Activated T-helper 1 cell treated with anti-CD3 and anti-CD28 coated beads, Interleukin-12 subunit alpha, Interleukin-12 subunit beta, Interleukin-2, Interleukin-4 antibody, amounts not matched to agents 30 ng/mL and 10 ng/mL and 1 ng/mL, durations not matched to agents 14 hours and 24 hours and 36 hours (primary cell): ENCODE results near the gene ATP1B1. TPM values are rescaled to one million over a fixed set of nuclear protein-coding genes. Genes with fewer than 3 reads are reported as not detected.

Experiments used
- DNase-seq: peaks from one replicate; pipeline ENCODE4 v3.0.0; 2021; ENCODE audit warnings: low spot score
- H3K27ac Mint-ChIP-seq: one replicate; pipeline ENCODE4 v1.8.0; 2021; ENCODE audit warnings: mild to moderate bottlenecking, mixed read lengths
- H3K27me3 Mint-ChIP-seq: one replicate; pipeline ENCODE4 v1.8.0; 2022; ENCODE audit warnings: mild to moderate bottlenecking, moderate library complexity, mixed read lengths; ENCODE audit not compliant: insufficient read depth
- H3K36me3 Mint-ChIP-seq: one replicate; pipeline ENCODE4 v1.8.0; 2021; ENCODE audit warnings: low read depth, mixed read lengths
- H3K4me1 Mint-ChIP-seq: one replicate; pipeline ENCODE4 v1.8.0; 2021; ENCODE audit warnings: low read depth, mixed read lengths
- H3K4me3 Mint-ChIP-seq: one replicate; pipeline ENCODE4 v1.8.0; 2021; ENCODE audit warnings: mild to moderate bottlenecking, moderate library complexity, mixed read lengths
- H3K9me3 Mint-ChIP-seq: one replicate; pipeline ENCODE4 v1.8.0; 2021; ENCODE audit warnings: mixed read lengths
- intact Hi-C: fragments of 100-400 bp; cut with micrococcal nuclease; formaldehyde crosslinking; loops from one replicate; pipeline ENCODE4 v1.15.1; 2024
- total RNA-seq: library from RNA; stranded (reverse); gene quantifications from 2 replicates; pipeline ENCODE4 v1.2.3, GENCODE V29; 2022

Gene ATP1B1
- total RNA-seq, 1 donor from 2014 or later, result 12.3 TPM

- H3K36me3 Mint-ChIP-seq, result peaks cover 6% of the 10 kb centered on the region
- H3K4me1 Mint-ChIP-seq, result peaks cover 20% of the 10 kb centered on the region
- intact Hi-C loops, result no loop called here
- DNase-seq, result no peak
- H3K27me3 Mint-ChIP-seq, result peaks cover 5% of the 10 kb centered on the region
- H3K4me3 Mint-ChIP-seq, result no peak overlapping the region
- no peak overlapping the region for H3K27ac Mint-ChIP-seq
- no peaks in the 10 kb centered on the region for H3K9me3 Mint-ChIP-seq
Measured at GRCh38 chr1:169142129-169142528, 35.6 kb downstream of the ATP1B1 start.

GRCh38 chr1:169143346-169143745, 36.9 kb downstream of the ATP1B1 start:
- peaks cover 6% of the 10 kb centered on the region for H3K36me3 Mint-ChIP-seq
- H3K4me1 Mint-ChIP-seq, result peaks cover 20% of the 10 kb centered on the region
- intact Hi-C loops, result no loop called here
- H3K27me3 Mint-ChIP-seq, result peaks cover 5% of the 10 kb centered on the region
- H3K9me3 Mint-ChIP-seq, result no peaks in the 10 kb centered on the region
- no peak for DNase-seq
- H3K4me3 Mint-ChIP-seq, result no peak overlapping the region
- H3K27ac Mint-ChIP-seq, result no peak overlapping the region

GRCh38 chr1:169143984-169144383, 37.5 kb downstream of the ATP1B1 start:
- H3K4me3 Mint-ChIP-seq, result no peak overlapping the region
- no peak for DNase-seq
- peaks cover 2% of the 10 kb centered on the region for H3K36me3 Mint-ChIP-seq
- intact Hi-C loops, result no loop called here
- H3K27ac Mint-ChIP-seq, result no peak overlapping the region
- peaks cover 5% of the 10 kb centered on the region for H3K27me3 Mint-ChIP-seq
- no peaks in the 10 kb centered on the region for H3K9me3 Mint-ChIP-seq
- H3K4me1 Mint-ChIP-seq, result peaks cover 14% of the 10 kb centered on the region

GRCh38 chr1:169144941-169145626, 38.6 kb downstream of the ATP1B1 start:
- intact Hi-C loops, result no loop called here
- peaks cover 5% of the 10 kb centered on the region for H3K27me3 Mint-ChIP-seq
- H3K4me1 Mint-ChIP-seq, result peaks cover 6% of the 10 kb centered on the region
- no peaks in the 10 kb centered on the region for H3K9me3 Mint-ChIP-seq
- no peak overlapping the region for H3K27ac Mint-ChIP-seq
- no peak overlapping the region for H3K4me3 Mint-ChIP-seq
- DNase-seq, result no peak
- H3K36me3 Mint-ChIP-seq, result peaks cover 2% of the 10 kb centered on the region

GRCh38 chr1:169146576-169147214, 40.2 kb downstream of the ATP1B1 start:
- intact Hi-C loops, result no loop called here
- no peaks in the 10 kb centered on the region for H3K9me3 Mint-ChIP-seq
- H3K4me3 Mint-ChIP-seq, result no peak overlapping the region
- H3K4me1 Mint-ChIP-seq, result no peaks in the 10 kb centered on the region
- no peak for DNase-seq
- H3K27me3 Mint-ChIP-seq, result peaks cover 5% of the 10 kb centered on the region
- H3K36me3 Mint-ChIP-seq, result no peaks in the 10 kb centered on the region
- H3K27ac Mint-ChIP-seq, result no peak overlapping the region

- intact Hi-C loops, result no loop called here
- Mint-ChIP-seq H3K4me1 (no peaks in the 10 kb centered on the region), H3K4me3 (no peak overlapping the region), H3K27ac (no peak overlapping the region), H3K9me3 (no peaks in the 10 kb centered on the region), H3K36me3 (no peaks in the 10 kb centered on the region), H3K27me3 (peaks cover 8% of the 10 kb centered on the region)
- DNase-seq, result no peak
Measured at GRCh38 chr1:169148472-169149252, 42.2 kb downstream of the ATP1B1 start.

GRCh38 chr1:169149555-169150286, 43.2 kb downstream of the ATP1B1 start:
- Mint-ChIP-seq H3K9me3 (no peaks in the 10 kb centered on the region), H3K4me1 (no peaks in the 10 kb centered on the region), H3K4me3 (no peak overlapping the region), H3K36me3 (no peaks in the 10 kb centered on the region), H3K27me3 (peaks cover 8% of the 10 kb centered on the region), H3K27ac (no peak overlapping the region)
- intact Hi-C loops, result no loop called here
- DNase-seq, result no peak

GRCh38 chr1:169150641-169151337, 44.3 kb downstream of the ATP1B1 start:
- H3K4me1 Mint-ChIP-seq, result no peaks in the 10 kb centered on the region
- intact Hi-C loops, result no loop called here
- no peak overlapping the region for H3K4me3 Mint-ChIP-seq
- no peaks in the 10 kb centered on the region for H3K9me3 Mint-ChIP-seq
- no peaks in the 10 kb centered on the region for H3K36me3 Mint-ChIP-seq
- no peak for DNase-seq
- no peak overlapping the region for H3K27ac Mint-ChIP-seq
- peaks cover 3% of the 10 kb centered on the region for H3K27me3 Mint-ChIP-seq

- Mint-ChIP-seq H3K9me3 (no peaks in the 10 kb centered on the region), H3K4me1 (no peaks in the 10 kb centered on the region), H3K4me3 (no peak overlapping the region), H3K36me3 (no peaks in the 10 kb centered on the region), H3K27me3 (peaks cover 3% of the 10 kb centered on the region), H3K27ac (no peak overlapping the region)
- no peak for DNase-seq
- intact Hi-C loops, result no loop called here
Measured at GRCh38 chr1:169151338-169151837, 44.9 kb downstream of the ATP1B1 start.

GRCh38 chr1:169155675-169156074, 49.2 kb downstream of the ATP1B1 start:
- H3K27ac Mint-ChIP-seq, result no peak overlapping the region
- peaks cover 3% of the 10 kb centered on the region for H3K27me3 Mint-ChIP-seq
- intact Hi-C loops, result no loop called here
- DNase-seq, result no peak
- no peaks in the 10 kb centered on the region for H3K4me1 Mint-ChIP-seq
- no peaks in the 10 kb centered on the region for H3K36me3 Mint-ChIP-seq
- H3K4me3 Mint-ChIP-seq, result no peak overlapping the region
- no peaks in the 10 kb centered on the region for H3K9me3 Mint-ChIP-seq

- Mint-ChIP-seq H3K36me3 (no peaks in the 10 kb centered on the region), H3K27me3 (peaks cover 3% of the 10 kb centered on the region), H3K4me3 (no peak overlapping the region), H3K9me3 (no peaks in the 10 kb centered on the region), H3K4me1 (no peaks in the 10 kb centered on the region), H3K27ac (no peak overlapping the region)
- DNase-seq, result no peak
- intact Hi-C loops, result no loop called here
Measured at GRCh38 chr1:169156580-169156979, 50.1 kb downstream of the ATP1B1 start.

GRCh38 chr1:169160845-169161495, 54.5 kb downstream of the ATP1B1 start:
- peaks cover 8% of the 10 kb centered on the region for H3K4me1 Mint-ChIP-seq
- no peak overlapping the region for H3K27ac Mint-ChIP-seq
- H3K36me3 Mint-ChIP-seq, result no peaks in the 10 kb centered on the region
- no peak overlapping the region for H3K4me3 Mint-ChIP-seq
- H3K27me3 Mint-ChIP-seq, result no peaks in the 10 kb centered on the region
- intact Hi-C loops, result no loop called here
- no peak for DNase-seq
- no peaks in the 10 kb centered on the region for H3K9me3 Mint-ChIP-seq
